H7 (cell line): ENCODE measurements around the gene SPATA31D3. TPM values are rescaled to one million over a fixed set of nuclear protein-coding genes. Genes with fewer than 3 reads are reported as not detected.
"Not testable (repeated sequence)": the region's sequence is repeated elsewhere in the genome, so short reads cannot be mapped to it uniquely, and the experiment has no call there.

Experiments used
- DNase-seq: peaks from one replicate; pipeline ENCODE4 v3.0.0; 2012
- H3K27me3 ChIP-seq: 2 replicates; pipeline ENCODE4 v1.6.0; 2011; ENCODE audit warnings: mild to moderate bottlenecking, low read length; ENCODE audit not compliant: control insufficient read depth, insufficient read depth
- H3K36me3 ChIP-seq: replicated peaks from 2 replicates; pipeline ENCODE4 v1.5.1; 2011; ENCODE audit warnings: low read length; ENCODE audit not compliant: control insufficient read depth, insufficient read depth
- H3K4me3 ChIP-seq: 2 replicates; pipeline ENCODE4 v1.5.1; 2011; ENCODE audit warnings: low read depth, mild to moderate bottlenecking, control low read depth, low read length, moderate library complexity; ENCODE audit not compliant: insufficient read depth
- total RNA-seq: library from RNA; depleted of rRNA; stranded (reverse); fragments of >200 nt; shearing (Covaris generic); gene quantifications from 2 replicates; pipeline ENCODE4 v1.2.3, GENCODE V29; 2014; rRNA removed

Gene SPATA31D3
- not detected in 2 replicates for total RNA-seq

DNA sequence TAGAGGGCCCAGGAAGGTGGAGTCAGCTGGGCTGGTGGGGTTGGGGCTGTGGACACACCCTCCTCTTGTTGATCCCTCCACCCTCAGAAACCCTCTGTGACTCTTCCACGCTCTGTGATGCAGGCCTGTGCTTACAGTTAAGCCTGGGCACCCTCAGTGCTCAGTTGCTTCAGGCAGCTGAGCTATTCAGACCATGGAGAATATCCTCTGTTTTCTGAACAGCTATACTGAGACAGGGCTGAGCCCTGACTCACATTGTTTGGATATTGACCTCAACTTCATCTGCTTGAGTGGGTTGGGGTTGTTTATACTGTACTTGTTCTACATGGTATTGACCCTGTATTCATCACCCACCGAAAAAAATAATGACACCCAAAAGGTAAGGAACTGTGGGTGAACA, at the start of gene SPATA31D3:
Gene SPATA31D3 (plus strand): TSS at position 108 of the 400 bp plus-strand sequence. CDS start 86 bp downstream, at position 194.
- not testable (repeated sequence) for H3K27me3 ChIP-seq, H3K36me3 ChIP-seq, DNase-seq, H3K4me3 ChIP-seq

DNA sequence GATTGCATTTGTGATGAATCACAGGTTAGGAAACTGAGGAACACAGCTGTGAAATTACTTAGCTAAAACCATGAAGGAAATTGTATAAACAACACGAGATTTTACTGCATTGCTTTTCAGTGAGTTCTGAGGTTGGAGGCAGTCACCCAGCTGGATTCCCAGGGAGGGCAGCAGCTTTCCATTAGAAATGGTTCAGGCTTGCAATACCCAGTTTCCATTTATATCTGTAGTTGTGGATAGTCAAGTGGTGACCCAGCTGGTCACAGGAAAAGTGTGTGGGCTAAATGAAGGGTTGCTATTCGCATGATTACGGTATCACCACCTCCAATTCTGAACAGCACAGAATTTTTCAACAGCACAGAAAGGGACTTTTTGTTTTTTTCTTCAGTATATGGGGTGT, 49.4 kb upstream of the SPATA31D3 start:
- no peak for DNase-seq
- no peaks in the 10 kb centered on the region for H3K36me3 ChIP-seq
- H3K4me3 ChIP-seq, result no peak overlapping the region
- no peaks in the 10 kb centered on the region for H3K27me3 ChIP-seq

DNA sequence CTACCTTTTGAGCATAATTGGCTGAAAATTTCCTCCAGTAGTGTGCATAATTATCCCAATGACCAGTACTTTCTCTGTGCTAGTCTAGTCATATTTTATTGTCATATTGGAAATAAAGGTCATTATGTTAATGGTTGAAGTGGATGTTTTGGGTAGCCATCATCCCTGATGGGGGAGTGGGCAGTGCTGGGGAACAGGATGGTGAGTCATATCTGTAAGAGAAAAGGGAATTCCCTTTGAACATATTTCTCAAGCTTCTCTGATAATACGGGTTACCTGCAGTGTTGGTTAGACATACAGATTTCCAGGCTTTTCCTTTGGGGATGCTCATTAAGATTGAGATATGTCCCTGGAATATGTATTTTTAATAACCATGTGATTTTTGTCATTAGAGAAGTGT, 48.4 kb upstream of the SPATA31D3 start:
- H3K36me3 ChIP-seq, result no peaks in the 10 kb centered on the region
- no peak for DNase-seq
- no peak overlapping the region for H3K4me3 ChIP-seq
- no peaks in the 10 kb centered on the region for H3K27me3 ChIP-seq

DNA sequence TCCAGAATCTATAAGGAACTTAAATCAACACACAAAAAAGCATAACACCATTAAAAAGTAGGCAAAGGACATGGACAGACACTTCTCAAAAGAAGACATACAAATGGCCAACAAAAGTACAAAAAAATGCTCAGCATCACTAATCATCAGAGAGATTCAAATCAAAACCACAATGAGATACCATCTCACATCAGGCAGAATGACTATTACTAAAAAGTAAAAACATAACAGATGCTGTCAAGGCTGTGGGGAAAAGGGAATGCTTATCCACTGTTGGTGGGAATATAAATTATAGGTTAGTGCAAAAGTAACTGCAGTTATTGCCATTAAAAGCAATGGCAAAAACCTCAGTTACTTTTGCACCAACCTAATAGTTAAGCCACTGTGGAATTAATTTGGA, 47.2 kb upstream of the SPATA31D3 start:
- no peak for DNase-seq
- Histone ChIP-seq H3K36me3 (no peaks in the 10 kb centered on the region), H3K27me3 (no peaks in the 10 kb centered on the region), H3K4me3 (no peak overlapping the region)

DNA sequence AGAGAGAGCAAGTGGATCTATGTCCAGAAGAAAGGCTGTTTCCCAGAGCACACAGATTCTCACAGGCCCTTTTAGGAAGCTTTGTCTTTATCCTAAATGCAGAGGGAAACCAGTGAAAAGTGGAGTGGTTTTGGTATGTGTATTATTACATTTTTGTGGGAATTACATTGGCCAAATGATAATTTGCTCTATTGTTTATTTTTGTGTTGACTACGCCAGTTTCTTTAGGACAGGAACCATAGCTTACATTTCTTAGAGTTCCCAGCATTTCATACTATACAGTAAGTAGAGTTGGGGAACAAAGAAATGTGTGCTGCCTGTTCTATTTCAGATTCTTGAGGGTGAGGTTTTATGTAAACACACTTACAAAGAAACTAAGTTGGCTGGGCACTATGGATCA, 44.4 kb upstream of the SPATA31D3 start:
- no peak overlapping the region for H3K4me3 ChIP-seq
- H3K27me3 ChIP-seq, result no peaks in the 10 kb centered on the region
- H3K36me3 ChIP-seq, result no peaks in the 10 kb centered on the region
- DNase-seq, result no peak

DNA sequence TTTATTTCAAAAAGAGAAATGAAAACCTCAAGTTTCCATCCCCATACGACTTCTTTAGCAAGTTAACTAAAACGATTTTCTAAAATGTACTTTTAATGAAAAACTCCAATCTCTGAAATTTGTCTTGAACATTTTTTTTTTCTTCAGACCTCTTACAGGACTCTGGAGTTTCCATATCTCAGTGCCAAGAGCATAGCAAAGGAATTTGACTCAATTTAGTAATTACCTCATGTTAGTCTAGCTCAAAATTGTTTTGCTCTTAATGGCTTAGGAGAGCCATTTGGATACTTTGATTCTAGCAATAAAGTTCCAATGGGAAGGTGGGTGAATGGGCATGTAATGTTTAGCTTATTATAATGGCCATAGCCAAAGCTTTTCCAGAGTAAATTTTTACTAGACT, 41.1 kb upstream of the SPATA31D3 start:
- Histone ChIP-seq H3K36me3 (no peaks in the 10 kb centered on the region), H3K27me3 (no peaks in the 10 kb centered on the region), H3K4me3 (no peak overlapping the region)
- DNase-seq, result no peak

GRCh38 chr9:81902626-81903025, 40.7 kb upstream of the SPATA31D3 start:
- Histone ChIP-seq H3K27me3 (no peaks in the 10 kb centered on the region), H3K4me3 (no peak overlapping the region)
- DNase-seq, result no peak

GRCh38 chr9:81906671-81907070, 36.6 kb upstream of the SPATA31D3 start:
- no peaks in the 10 kb centered on the region for H3K36me3 ChIP-seq
- no peak for DNase-seq
- no peaks in the 10 kb centered on the region for H3K27me3 ChIP-seq
- H3K4me3 ChIP-seq, result no peak overlapping the region

More at GRCh38 chr9:81902626-81903025, 40.7 kb upstream of the SPATA31D3 start:
- H3K36me3 ChIP-seq, result no peaks in the 10 kb centered on the region

DNA sequence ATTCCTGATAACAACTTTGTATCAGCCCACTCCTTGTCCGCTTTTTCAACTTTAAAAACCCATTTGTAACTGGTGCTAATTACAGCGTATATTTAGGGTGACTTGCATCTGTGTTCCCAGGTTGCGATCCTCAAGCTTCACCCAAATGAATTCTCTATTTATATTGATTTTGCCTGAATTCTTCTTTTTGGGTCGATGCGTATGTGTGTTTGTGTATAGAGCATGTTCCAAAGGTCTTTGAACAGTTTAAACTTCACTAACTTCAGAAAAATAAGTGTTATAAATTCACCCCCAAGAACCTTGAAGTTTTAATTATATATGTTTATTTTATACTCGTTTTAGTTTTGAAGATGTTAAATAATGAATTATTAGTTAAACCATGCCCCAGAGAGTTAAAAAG, 31.2 kb upstream of the SPATA31D3 start:
- Histone ChIP-seq H3K4me3 (no peak overlapping the region), H3K27me3 (no peaks in the 10 kb centered on the region), H3K36me3 (no peaks in the 10 kb centered on the region)
- no peak for DNase-seq

DNA sequence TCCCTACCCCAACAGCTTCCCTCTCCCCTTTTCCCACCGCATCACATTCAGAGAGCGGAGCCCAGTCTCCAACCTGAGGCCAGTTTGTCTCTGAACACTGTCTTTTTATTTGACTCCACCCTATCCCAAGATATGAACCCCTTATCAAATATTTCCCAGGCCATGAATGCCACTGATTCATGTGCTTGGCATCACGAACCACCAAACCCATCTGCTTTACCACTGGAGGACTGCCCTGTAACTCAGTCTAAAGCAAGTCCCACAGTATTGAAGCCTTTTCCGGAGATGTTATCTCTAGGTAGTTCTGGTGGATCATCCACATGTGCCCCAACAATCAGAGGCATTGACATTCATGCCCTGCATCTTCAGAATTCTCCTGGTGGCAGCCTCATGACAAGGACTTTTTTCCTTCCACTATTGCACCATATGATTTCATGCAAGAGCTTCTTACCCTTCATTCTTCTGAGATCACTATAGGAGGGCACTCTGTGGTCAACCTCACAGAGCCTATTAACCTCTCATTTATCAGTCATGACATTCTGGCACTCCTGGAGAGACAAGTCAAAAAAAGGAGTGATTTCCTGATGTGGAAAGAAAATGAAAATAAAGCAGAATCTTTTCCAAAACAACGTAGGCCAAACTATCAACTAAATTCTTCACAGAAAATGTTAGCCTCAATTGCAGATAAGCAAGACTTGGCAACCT, 27.3 kb upstream of the SPATA31D3 start:
- no peak for DNase-seq
- H3K27me3 ChIP-seq, result no peaks in the 10 kb centered on the region
- H3K4me3 ChIP-seq, result no peak overlapping the region
- no peaks in the 10 kb centered on the region for H3K36me3 ChIP-seq

DNA sequence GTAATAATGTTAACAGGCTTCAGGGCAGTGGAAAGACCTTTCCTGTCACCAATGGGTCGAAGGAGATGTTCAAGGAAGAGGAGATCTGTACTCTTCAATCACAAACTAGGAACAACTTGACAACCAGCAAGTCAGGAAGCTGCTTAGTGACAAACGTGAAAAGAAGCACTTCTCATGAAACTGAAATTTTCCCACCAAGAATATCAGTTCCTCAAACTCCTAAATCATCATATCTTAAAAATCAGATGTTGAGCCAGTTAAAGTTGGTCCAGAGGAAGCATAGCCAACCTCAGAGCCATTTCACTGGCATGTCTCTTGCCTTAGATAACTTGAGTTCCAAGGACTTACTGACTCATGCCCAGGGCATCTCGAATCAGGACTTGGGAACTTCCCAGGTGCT, 24.8 kb upstream of the SPATA31D3 start:
- H3K36me3 ChIP-seq, DNase-seq, H3K4me3 ChIP-seq, H3K27me3 ChIP-seq: not testable (repeated sequence)

DNA sequence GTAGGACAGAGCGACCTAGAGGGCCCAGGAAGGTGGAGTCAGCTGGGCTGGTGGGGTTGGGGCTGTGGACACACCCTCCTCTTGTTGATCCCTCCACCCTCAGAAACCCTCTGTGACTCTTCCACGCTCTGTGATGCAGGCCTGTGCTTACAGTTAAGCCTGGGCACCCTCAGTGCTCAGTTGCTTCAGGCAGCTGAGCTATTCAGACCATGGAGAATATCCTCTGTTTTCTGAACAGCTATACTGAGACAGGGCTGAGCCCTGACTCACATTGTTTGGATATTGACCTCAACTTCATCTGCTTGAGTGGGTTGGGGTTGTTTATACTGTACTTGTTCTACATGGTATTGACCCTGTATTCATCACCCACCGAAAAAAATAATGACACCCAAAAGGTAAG, 15.0 kb upstream of the SPATA31D3 start, which contains the start of gene SPATA31D4:
Gene SPATA31D4 (plus strand): TSS at position 124 of the 400 bp plus-strand sequence. CDS start 86 bp downstream, at position 210.
- not testable (repeated sequence) for DNase-seq, H3K4me3 ChIP-seq, H3K27me3 ChIP-seq

DNA sequence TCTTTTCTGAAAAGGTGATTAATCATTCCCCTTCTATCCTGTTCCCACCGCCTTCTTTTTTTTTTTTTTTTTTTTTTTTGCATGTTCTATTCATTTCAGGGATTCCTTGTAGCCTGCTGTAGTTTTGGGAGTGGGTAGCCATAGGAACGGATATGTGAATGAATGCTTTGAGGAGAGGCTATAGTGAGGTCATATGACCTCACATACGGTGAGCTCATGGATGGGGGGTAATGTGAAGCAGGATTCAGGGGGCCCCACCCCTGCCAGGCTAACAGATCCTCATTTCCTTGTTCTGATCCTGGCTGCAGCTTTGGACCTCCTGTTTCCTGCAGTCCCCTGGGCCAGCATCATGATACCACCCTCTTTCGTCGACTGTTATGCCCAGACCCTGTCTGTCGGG, 13.2 kb upstream of the SPATA31D3 start:
- DNase-seq, H3K27me3 ChIP-seq, H3K36me3 ChIP-seq, H3K4me3 ChIP-seq: not testable (repeated sequence)

More for the DNA sequence above, 15.0 kb upstream of the SPATA31D3 start, which contains the start of gene SPATA31D4:
- H3K36me3 ChIP-seq, result not testable (repeated sequence)

DNA sequence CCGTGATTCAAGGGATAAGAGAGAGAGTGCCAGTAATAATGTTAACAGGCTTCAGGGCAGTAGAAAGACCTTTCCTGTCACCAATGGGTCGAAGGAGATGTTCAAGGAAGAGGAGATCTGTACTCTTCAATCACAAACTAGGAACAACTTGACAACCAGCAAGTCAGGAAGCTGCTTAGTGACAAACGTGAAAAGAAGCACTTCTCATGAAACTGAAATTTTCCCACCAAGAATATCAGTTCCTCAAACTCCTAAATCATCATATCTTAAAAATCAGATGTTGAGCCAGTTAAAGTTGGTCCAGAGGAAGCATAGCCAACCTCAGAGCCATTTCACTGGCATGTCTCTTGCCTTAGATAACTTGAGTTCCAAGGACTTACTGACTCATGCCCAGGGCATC, 9.8 kb upstream of the SPATA31D3 start:
- H3K4me3 ChIP-seq, H3K27me3 ChIP-seq, H3K36me3 ChIP-seq, DNase-seq: not testable (repeated sequence)

- not testable (repeated sequence) for H3K4me3 ChIP-seq, H3K27me3 ChIP-seq, DNase-seq, H3K36me3 ChIP-seq
Observed at GRCh38 chr9:81948650-81949049, 5.3 kb downstream of the SPATA31D3 start.
